Esophagus muscularis mucosa (tissue), 4 donors: ENCODE data around the gene SLC12A8. TPM values are rescaled to one million over a fixed set of nuclear protein-coding genes. Genes with fewer than 3 reads are reported as not detected.

ENCODE experiments used
- DNase-seq: peaks from one replicate; pipeline ENCODE4 v3.0.0-alpha.2; 2017; ENCODE audit errors: extremely low spot score
- H3K27ac ChIP-seq, 4 donors: fragments of 200-600 bp; sonication (generic); replicated peaks in 1 of 4; 1 replicate in 3 of 4; 2 replicates in 1 of 4; pipeline ENCODE4 v1.5.1; 2016 to 2019; ENCODE audit warnings: mild to moderate bottlenecking in 1 of 4
- H3K27me3 ChIP-seq, 4 donors: fragments of 200-600 bp; sonication (generic); one replicate each; pipeline versions ENCODE4 v1.5.1 to v1.6.0; 2016 to 2019
- H3K36me3 ChIP-seq, 4 donors: fragments of 200-600 bp; sonication (generic); one replicate each; pipeline ENCODE4 v1.5.1; 2016 to 2019
- H3K4me1 ChIP-seq, 4 donors: fragments of 200-600 bp; sonication (generic); one replicate each; pipeline ENCODE4 v1.5.1; 2016 to 2019
- H3K4me3 ChIP-seq, 4 donors: fragments of 200-600 bp; sonication (generic); 1 replicate in 2 of 4; 2 replicates in 2 of 4; pipeline ENCODE4 v1.5.1; 2016 to 2019; ENCODE audit warnings: mild to moderate bottlenecking in 4 of 4, moderate library complexity in 1 of 4
- H3K9me3 ChIP-seq, 4 donors: fragments of 200-600 bp; sonication (generic); 1 replicate in 3 of 4; 2 replicates in 1 of 4; pipeline ENCODE4 v1.5.1; 2016 to 2019
- CTCF ChIP-seq, 3 experiments: fragments of 200-600 bp in 2 of 3; fragments of 450-650 bp in 1 of 3; sonication (generic) in 2 of 3; IDR thresholded peaks; one replicate each; pipeline ENCODE4 v1.5.1; 2017 to 2019; ENCODE audit warnings: antibody characterized with exemption in 3 of 3, mild to moderate bottlenecking in 2 of 3, moderate library complexity in 1 of 3
- EP300 ChIP-seq: sonication (generic); formaldehyde crosslinking; IDR thresholded peaks from one replicate; pipeline ENCODE4 v1.6.1; 2017; ENCODE audit warnings: antibody characterized with exemption
- POLR2A ChIP-seq: fragments of 450-650 bp; IDR thresholded peaks from one replicate; pipeline ENCODE4 v1.6.1; 2017; ENCODE audit warnings: antibody characterized with exemption, moderate library complexity, mild to moderate bottlenecking, low read depth
- POLR2AphosphoS5 ChIP-seq, 2 donors: sonication (generic); formaldehyde crosslinking; IDR thresholded peaks; one replicate each; pipeline ENCODE4 v1.6.1; 2017; ENCODE audit warnings: antibody characterized with exemption in 2 of 2
- WGBS: methylation state at CpG from one replicate; pipeline ENCODE4 v1.1.5; 2018; 5-methylcytosine and 5-hydroxymethylcytosine counted together
- intact Hi-C: fragments of 100-400 bp; cut with DNase I; formaldehyde crosslinking; loops from one replicate; pipeline ENCODE4 v1.15.1; 2023
- total RNA-seq, 4 donors: library from RNA; depleted of rRNA; stranded (reverse); fragments of >200 nt; gene quantifications; one replicate each; pipeline versions ENCODE4 v1.1.0 to v1.2.1, GENCODE V29; 2016

SLC12A8 gene
- total RNA-seq, 4 donors from 2014 or later, result 0.46 to 2.9 (median 1.6) TPM; not detected in 1

GRCh38 chr3:125137358-125138033 lies 75.1 kb downstream of the SLC12A8 start:
- 72% methylated on average over 16 of the region's 17 CpGs for WGBS
- no peak for DNase-seq
- Histone ChIP-seq H3K4me1 (peaks cover 24 to 32% (median 25%) of the 10 kb centered on the region in 4 donors), H3K36me3 (no peaks in the 10 kb centered on the region), H3K27ac (peak overlapping the region in 3 of 4 donors; percentile 13 to 58 (median 26)), H3K4me3 (no peak overlapping the region), H3K27me3 (no peaks in the 10 kb centered on the region), H3K9me3 (no peaks in the 10 kb centered on the region)
- TF ChIP-seq POLR2A (no peak), EP300 (no peak), CTCF (IDR thresholded peaks at IDR 0.05) (no peak), POLR2AphosphoS5 (IDR thresholded peaks at IDR 0.05) (no peak)
- intact Hi-C loops, result no loop called here

GRCh38 chr3:125136966-125137357 lies 75.6 kb downstream of the SLC12A8 start:
- Histone ChIP-seq H3K4me1 (peaks cover 18 to 27% (median 20%) of the 10 kb centered on the region in 4 donors), H3K9me3 (no peaks in the 10 kb centered on the region), H3K27me3 (no peaks in the 10 kb centered on the region), H3K36me3 (no peaks in the 10 kb centered on the region), H3K4me3 (no peak overlapping the region), H3K27ac (peak overlapping the region in 3 of 4 donors; percentile 13 to 58 (median 26))
- intact Hi-C loops, result no loop called here
- TF ChIP-seq CTCF (IDR thresholded peaks at IDR 0.05) (no peak), POLR2AphosphoS5 (IDR thresholded peaks at IDR 0.05) (no peak), POLR2A (no peak), EP300 (no peak)
- DNase-seq, result no peak
- 64% methylated on average over 7 of the region's 7 CpGs for WGBS

GRCh38 chr3:125136515-125136914 lies 76.0 kb downstream of the SLC12A8 start:
- WGBS, result 71% methylated on average over 4 of the region's 4 CpGs
- TF ChIP-seq POLR2AphosphoS5 (IDR thresholded peaks at IDR 0.05) (no peak), EP300 (no peak), CTCF (IDR thresholded peaks at IDR 0.05) (no peak), POLR2A (no peak)
- Histone ChIP-seq H3K27me3 (no peaks in the 10 kb centered on the region), H3K4me3 (no peak overlapping the region), H3K4me1 (peaks cover 14 to 23% (median 16%) of the 10 kb centered on the region in 4 donors), H3K9me3 (no peaks in the 10 kb centered on the region), H3K36me3 (no peaks in the 10 kb centered on the region), H3K27ac (peak overlapping the region in 1 of 4 donors; percentile 13)
- intact Hi-C loops, result no loop called here
- DNase-seq, result no peak

GRCh38 chr3:125134952-125135351 lies 77.6 kb downstream of the SLC12A8 start:
- Histone ChIP-seq H3K36me3 (no peaks in the 10 kb centered on the region), H3K27ac (no peak overlapping the region), H3K4me3 (no peak overlapping the region), H3K4me1 (peaks cover 3 to 22% (median 12%) of the 10 kb centered on the region in 4 donors), H3K9me3 (no peaks in the 10 kb centered on the region), H3K27me3 (no peaks in the 10 kb centered on the region)
- WGBS, result 93% methylated on average over 6 of the region's 6 CpGs
- TF ChIP-seq POLR2AphosphoS5 (IDR thresholded peaks at IDR 0.05), result no peak
- no peak for TF ChIP-seq CTCF (IDR thresholded peaks at IDR 0.05)
- TF ChIP-seq POLR2A, result no peak
- TF ChIP-seq EP300, result no peak
- DNase-seq, result no peak
- intact Hi-C loops, result no loop called here
